ENCODE data around the gene IGF1R.

IGF1R gene

DNA sequence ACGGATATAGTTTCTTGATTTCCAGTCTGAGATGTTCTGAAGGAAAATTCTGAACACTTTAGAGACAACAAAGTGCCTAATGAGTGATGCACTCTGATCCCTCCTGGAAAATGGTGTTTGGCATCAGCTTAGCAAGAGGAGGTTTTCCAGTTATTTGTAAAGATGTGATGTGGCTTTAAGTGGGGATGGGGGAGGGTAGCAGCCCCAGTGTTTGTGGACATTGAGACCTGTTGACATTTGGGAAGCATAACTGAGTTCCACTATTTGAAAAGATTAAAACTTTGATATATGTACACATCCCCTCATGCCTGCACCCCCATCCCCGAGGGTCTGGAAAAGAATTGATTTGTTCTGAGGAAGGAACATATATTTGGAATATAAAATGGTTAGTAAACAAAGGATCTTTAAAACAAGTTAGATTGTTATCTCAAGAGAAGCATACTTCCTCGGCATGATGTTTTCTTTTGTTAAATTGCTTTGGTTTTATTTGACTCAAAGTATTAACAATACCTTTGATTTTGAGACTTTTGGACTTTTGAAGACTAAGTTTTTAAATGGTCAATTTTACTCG, 6.5 kb downstream of the IGF1R start:
- no peak for DNase-seq (ENCODE audit: low read depth)
- no peak for TF ChIP-seq CTCF (IDR thresholded peaks at IDR 0.05; ENCODE audit: insufficient read depth, low read depth, low read length, missing control alignments)
- H3K4me3 ChIP-seq (ENCODE audit: low read depth, low read length), result no peak overlapping the region

DNA sequence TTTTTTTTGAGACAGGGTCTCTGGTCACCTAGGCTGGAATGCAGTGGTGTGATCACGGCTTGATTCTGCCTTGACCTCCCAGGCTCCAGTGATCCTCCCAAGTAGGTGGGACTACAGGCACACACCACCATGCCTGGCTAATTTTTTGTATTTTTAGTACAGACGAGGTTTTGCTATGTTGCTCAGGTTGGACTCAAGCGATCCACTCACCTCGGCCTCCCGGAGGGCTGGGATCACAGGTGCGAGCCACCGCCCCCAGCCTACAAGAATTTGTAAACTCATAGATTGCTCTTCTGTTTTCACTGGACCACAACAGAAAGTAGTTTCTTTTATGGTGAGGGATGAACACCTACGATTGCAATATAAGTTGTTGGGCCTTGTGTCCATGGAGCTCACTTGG, 7.4 kb downstream of the IGF1R start:
- H3K4me3 ChIP-seq (ENCODE audit: low read depth, low read length), result no peak overlapping the region
- no peak for DNase-seq (ENCODE audit: low read depth)
- TF ChIP-seq CTCF (IDR thresholded peaks at IDR 0.05; ENCODE audit: insufficient read depth, low read depth, low read length, missing control alignments), result no peak

GRCh38 chr15:98657721-98658120, 9.4 kb downstream of the IGF1R start:
- TF ChIP-seq CTCF (IDR thresholded peaks at IDR 0.05; ENCODE audit: insufficient read depth, low read depth, low read length, missing control alignments), result no peak
- no peak for DNase-seq (ENCODE audit: low read depth)
- no peak overlapping the region for H3K4me3 ChIP-seq (ENCODE audit: low read depth, low read length)

GRCh38 chr15:98658831-98659699, 10.7 kb downstream of the IGF1R start:
- TF ChIP-seq CTCF (IDR thresholded peaks at IDR 0.05; ENCODE audit: insufficient read depth, low read depth, low read length, missing control alignments), result peak; percentile 85
- peak; percentile 66 for DNase-seq (ENCODE audit: low read depth)
- no peak overlapping the region for H3K4me3 ChIP-seq (ENCODE audit: low read depth, low read length)

DNA sequence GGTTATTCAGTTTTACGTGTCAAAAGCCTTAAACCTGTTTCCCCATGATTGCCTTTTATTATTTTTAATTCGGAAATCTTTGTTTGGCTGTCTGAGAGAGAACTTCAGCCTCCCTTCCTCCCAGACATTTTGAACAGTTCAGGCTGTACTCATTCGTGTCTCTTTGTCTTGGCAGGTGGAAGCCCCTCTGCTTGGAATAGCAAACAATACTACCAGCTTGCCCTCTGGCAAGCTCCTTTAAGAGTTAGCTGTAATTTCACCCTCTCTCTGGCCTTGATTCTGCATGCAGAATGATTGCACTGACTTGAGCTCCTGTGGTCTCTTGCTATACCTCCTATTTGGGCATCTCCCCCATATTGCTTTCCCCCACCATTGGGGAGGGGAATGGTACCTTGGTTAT, 11.7 kb downstream of the IGF1R start:
- no peak for TF ChIP-seq CTCF (IDR thresholded peaks at IDR 0.05; ENCODE audit: insufficient read depth, low read depth, low read length, missing control alignments)
- H3K4me3 ChIP-seq (ENCODE audit: low read depth, low read length), result no peak overlapping the region
- no peak for DNase-seq (ENCODE audit: low read depth)

DNA sequence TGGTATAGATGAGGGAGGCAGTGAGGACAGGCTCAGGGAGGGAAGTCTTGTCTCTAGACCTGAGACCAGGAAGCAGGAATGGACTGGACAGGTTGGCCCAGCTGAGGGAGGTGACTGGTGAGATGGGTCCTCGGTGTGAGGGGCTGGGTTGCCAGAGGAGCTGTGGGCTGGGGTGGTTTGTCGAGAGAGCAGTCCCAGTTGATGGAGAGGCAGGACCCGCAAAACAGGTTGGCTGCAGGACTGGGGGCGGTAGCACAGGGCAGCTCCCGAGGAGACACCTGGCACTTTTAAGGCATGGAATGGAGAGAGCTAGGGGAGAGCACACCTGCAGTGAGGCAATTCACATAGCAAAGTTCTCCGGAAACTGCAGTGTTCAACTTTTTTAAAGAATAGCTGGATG, 14.7 kb downstream of the IGF1R start:
- TF ChIP-seq CTCF (IDR thresholded peaks at IDR 0.05; ENCODE audit: insufficient read depth, low read depth, low read length, missing control alignments), result no peak
- DNase-seq (ENCODE audit: low read depth), result no peak
- H3K4me3 ChIP-seq (ENCODE audit: low read depth, low read length), result no peak overlapping the region

All from GM12865 (cell line).